DMS53 (cell line): ENCODE data around the gene PDK3.

Experiments
- DNase-seq: peaks from one replicate; lab custom pipeline; 2025; lab: John Stamatoyannopoulos, UW

Gene PDK3

GRCh38 chrX:24482823-24483415 lies 17.8 kb downstream of the PDK3 start:
- no peak for DNase-seq

- DNase-seq: no peak
These were observed 18.5 kb downstream of the PDK3 start for GRCh38 chrX:24483596-24483995.

DNA sequence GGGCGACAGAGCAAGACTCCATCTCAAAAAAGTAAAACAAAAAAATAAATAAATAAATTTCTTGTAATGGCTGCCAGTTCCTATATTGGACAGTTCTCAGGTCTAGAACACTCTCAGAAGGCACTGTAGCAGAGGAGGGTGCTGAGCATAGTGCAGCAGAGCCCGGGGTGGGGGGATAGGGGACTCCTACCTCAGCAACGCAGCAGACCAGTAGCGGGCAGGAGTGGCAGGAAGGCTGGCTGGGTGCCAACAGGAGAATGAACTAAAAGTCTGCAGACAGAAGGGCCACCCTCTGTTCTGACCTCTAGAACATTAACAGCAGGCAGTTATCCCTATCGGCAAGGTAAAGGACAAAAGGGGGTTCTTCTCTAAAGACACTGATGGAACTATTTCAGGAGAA lies 20.2 kb downstream of the PDK3 start:
- DNase-seq: no peak

GRCh38 chrX:24485976-24486680 lies 21.0 kb downstream of the PDK3 start:
- DNase-seq: peak; percentile 51

DNA sequence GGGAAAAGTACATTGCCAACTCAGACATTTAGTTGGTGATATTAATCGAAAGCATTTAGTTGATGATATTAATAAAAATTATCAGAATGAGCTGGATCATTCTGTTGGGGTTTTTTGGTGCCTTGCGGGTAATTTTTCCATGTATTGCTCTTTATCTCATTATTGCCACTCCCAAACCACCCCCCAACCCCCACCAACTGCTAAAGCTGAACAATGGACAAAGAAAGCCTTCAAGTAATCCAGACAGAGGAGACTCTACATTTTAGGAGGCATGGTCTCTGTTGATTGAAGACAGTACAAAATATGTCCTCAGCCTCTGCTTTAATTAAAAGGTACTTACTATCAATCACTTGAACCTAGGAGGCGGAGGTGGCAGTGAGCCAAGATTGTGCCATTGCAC lies 22.5 kb downstream of the PDK3 start:
- DNase-seq: no peak

DNA sequence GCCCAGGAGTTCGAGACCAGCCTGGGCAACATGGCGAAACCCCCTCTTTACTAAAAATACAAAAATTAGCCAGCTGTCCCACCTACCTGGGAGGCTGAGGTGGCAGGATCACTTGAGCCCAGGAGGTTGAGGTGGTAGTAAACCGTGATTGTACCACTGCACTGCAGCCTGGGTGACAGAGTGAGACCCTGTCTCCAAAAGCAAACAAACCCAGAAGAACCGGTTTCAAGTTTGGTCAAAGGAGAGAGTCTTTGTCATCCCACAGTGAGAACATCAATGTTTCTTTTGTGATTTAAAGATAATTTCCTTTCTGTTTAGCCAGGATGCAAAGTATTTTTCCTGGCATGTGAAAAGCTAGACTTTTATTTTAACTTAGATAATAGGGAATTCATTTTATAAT lies 26.7 kb downstream of the PDK3 start:
- peak; percentile 53 for DNase-seq

DNA sequence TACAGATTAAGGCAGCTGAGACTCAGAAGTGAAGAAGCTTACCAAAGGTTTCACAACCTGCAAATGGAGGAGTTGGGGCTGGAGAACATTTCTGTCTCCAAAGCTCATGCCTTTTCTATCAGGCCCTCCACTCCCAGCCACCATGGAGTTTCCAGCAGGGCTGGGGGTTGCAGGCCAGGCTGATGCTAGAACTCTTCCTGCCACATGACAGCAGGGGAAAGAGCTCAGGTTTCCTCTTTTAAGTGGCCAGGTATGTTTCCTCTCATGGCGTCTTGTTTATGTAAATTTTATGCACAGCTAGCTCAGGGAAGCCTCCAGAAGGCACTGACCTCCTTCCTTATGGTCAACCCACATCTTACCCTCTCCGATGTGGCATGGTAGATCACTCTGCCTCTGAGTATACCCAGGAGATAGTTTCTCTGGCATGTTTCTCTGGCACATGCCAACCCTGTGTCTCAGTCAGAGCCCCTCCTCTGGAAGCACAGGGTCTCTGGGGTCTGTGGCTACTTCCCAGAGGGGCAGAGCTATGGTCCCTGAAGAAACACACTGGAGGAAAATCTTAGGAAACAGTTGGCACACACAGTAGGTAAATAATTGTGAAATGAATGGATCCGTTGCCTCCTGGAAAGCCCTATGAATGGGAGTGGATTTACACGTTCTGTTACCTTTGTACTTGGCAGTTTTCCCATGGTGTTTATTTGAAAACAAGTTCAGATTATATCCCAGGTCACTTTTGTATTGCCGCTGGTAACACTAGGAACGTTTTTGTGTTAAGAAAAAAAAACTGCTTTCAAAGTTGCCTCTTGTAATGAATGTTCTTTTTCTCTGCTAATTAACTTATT lies 28.9 kb downstream of the PDK3 start:
- peak; percentile 44 for DNase-seq

DNA sequence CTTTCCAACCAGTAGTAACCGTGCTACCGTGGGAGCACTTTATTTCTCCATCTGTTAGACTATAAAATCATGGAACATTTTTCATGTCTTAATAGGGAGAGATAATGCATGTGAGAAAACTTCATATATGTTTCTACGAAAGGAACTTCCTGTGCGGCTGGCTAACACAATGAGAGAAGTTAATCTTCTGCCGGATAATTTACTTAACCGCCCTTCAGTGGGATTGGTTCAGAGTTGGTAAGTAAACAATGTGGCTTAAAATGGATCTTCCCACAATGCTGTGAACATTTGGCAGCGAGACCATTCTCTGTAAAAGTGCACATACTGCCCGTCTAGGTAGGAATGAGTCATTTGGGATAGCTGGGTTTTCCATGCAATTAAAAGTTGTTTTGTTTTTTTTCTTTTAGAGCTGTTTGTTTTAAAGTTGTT lies 29.6 kb downstream of the PDK3 start:
- peak; percentile 71 for DNase-seq

GRCh38 chrX:24495700-24496099 lies 30.6 kb downstream of the PDK3 start:
- DNase-seq: no peak

DNA sequence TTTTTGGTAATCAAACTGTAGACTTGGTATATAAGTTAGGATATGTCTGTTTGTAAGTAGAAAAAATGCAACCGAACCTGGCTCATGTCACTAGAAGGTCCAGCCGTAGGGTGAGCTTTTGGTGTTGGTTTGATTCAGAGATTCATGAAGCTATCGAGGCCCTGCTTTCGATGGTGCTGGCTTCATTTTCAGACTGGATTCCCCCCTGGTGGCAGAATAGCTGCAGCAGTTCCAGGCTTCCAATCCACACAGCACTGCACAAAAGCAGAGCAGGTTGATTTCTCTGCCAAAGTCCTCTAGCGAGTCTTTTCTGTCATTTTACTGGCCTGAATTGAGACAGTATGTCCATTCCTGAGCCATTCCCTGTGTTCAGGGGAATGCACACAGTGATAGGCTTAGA lies 33.1 kb downstream of the PDK3 start:
- peak; percentile 27 for DNase-seq

DNA sequence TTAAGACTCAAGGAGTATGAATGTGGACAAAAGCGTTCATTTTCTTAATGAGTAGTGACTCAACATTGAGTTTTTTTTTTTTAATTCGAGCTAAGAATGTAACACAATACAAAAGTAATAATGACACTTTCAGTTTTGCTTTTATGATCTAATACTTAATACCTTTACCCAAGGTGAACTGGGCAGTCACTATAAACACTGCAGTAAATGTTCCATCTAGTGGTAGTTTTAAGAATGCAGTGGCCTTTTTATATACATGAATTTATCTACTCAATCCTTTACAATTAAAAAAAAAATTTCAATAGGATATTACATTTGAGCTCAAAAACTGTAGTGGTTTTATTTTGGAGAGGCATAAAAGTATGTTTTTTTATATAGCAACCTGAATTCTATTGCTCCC lies 33.9 kb downstream of the PDK3 start:
- peak; percentile 72 for DNase-seq

GRCh38 chrX:24506082-24506481 lies 41.0 kb downstream of the PDK3 start:
- no peak for DNase-seq

DNA sequence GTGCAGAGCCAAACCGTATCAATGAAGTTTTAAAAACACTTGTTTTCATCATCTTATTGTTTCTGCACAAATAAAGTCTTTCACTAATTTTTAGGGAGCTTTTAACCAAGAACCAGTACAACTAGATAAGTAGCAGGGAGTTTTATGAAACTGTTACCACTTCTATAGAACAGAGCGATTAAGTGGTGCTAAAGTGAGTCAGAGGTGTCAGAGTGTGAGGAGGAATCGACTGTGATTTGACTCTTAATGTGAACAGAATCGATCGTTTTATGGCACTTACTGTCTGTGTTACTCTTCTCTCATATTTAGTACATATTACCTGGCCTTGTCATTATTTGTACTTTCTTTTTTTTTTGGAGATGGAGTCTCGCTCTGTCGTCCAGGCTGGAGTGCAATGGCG lies 43.3 kb downstream of the PDK3 start:
- DNase-seq: no peak

- DNase-seq: no peak
These were observed 48.3 kb downstream of the PDK3 start for GRCh38 chrX:24513416-24513815.

DNA sequence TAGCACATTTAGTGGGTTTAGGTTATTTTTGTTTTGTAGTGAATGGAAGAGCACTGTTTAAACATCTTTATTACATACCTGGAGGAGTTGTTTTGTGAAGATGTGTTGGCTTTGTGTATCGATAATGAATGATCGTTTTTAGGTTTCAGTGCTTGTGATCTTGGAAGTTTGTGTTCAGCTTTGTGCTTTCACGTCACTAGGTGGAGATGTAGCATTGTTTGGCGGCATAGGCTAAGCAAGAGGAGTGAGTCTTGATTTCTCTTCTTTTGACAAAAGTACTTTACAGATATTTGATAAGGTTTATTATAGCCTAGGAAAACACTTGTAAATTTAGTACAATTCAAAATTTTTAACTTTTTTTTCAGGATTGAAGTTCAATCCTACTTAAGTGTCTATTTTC lies 50.4 kb downstream of the PDK3 start:
- DNase-seq: peak; percentile 34

- DNase-seq: no peak
These were observed 55.4 kb downstream of the PDK3 start for GRCh38 chrX:24520472-24520871.

- DNase-seq: no peak
These were observed 60.4 kb downstream of the PDK3 start for GRCh38 chrX:24525455-24525854.

DNA sequence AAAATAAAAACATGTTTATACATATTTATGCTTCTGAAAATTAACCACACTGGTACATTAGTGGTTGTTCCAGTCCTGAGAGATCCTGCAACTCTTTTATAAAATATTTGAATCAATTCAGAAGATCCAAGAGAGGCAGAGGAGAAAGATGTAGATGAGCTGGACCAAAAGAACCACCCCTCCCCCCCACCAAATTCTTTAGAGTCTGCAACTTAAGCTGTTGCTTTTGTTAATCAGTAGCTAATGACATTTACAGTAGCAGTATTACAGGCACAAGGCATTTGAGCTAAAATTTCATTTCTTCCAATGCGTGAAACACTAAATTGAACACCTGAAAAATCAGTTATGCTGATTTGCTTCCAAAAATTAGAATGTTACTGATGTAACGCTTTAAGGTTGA lies 61.5 kb downstream of the PDK3 start:
- DNase-seq: no peak

GRCh38 chrX:24528605-24529004 lies 63.5 kb downstream of the PDK3 start:
- DNase-seq: no peak

DNA sequence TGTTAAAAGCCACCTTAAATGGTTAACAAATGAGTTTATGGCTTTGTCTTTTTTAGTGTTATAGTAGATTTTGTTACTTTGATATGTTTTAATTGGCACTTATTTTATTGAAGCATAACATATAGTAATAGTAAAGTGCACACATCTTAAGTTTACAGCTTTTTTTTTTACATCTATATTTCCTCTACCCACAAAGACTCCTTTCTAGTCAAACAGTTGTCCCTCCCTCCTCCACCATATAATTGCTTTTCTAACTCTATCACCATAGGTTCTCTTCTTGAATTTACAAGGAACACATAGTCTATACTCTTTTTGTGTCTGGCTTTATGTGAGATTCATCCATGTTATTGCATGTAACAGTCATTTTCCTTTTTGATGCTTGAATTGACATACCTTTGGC lies 71.5 kb downstream of the PDK3 start:
- DNase-seq: no peak

DNA sequence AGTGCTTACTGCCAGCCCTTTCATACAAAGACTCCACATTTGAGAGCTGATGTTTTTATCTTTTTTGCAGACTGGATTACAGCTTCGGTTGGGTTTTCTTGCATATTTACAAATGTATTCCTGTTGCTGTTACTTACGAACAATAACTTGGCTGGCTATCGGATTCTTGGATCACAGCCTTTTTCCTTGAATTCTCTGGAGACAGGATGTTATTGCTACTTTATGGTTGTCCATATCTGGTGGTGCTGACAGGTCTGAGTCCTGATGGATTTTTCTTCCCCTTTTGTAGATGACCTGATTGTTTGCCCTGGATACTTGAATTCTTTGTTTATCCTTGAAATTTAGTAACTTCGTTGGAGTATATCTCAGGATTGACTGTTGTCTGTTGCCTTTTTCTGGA lies 77.7 kb downstream of the PDK3 start:
- no peak for DNase-seq

DNA sequence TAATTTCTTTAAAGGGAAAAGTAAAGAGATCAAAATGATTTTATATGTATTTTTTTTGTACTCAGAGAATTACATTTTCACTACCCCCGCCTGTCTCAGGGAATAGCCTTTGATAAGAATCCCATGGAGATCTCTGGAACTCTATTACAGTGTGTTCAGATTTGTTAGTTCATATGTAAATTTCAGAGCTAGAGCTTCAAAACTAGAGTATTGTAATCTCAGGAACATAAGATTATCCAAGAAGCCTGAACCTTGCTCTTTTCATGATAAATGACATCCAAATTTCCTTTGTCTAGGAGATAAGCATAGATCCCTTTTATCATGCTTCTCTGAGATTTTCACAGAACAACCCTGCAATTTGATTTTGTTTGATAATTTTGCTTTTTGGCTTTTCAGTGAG lies 82.9 kb downstream of the PDK3 start:
- no peak for DNase-seq

- DNase-seq: no peak
These were observed 85.1 kb downstream of the PDK3 start for GRCh38 chrX:24550166-24550565.
